ENCODE results near the gene TEX2. TPM values are rescaled to one million over a fixed set of nuclear protein-coding genes. Genes with fewer than 3 reads are reported as not detected.

TEX2 gene
- total RNA-seq, 2 experiments from 2014 or later: 15.2 to 15.8 TPM

DNA sequence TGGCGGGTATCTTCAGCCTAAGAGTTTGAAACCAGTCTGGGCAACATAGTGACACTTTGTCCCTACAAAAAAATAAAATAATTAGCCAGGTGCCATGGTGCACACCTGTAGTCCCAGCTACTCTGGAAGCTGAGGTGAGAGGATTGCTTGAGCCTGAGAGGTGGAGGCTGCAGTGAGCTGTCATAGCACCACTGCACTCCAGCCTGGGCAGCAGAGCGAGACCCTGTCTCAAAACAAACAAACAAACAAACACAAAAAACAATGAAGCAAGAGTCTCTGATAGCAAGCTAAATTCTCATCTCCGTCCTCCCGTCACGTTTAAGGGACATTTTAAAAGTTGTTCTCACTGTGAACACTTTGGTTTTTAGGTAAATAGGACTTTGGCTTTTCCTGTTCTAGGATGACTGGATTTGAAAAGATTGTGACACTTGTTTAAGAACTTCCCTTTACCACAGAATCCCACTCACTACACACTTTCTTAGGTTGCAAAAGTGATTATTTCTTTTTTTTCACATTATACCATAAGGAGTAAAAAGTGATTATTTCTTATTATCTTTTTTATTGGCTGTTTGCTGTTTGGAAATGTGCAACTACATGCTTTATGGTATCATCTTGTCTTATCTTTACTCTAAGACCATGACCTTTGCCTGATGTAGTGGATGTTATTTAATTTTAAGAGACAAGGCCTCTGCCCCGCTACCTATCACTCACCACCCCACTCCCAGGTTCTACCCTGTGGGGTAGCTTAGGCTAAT, 128.7 kb downstream of the TEX2 start:
- H3K9me3 Mint-ChIP-seq (ENCODE audit: low read depth): no peaks in the 10 kb centered on the region
- intact Hi-C loops (cut with DNase I, micrococcal nuclease): loop anchor here (5.0 kb wide), 2 partner anchors 52 to 148 kb away; no protein-coding TSS in a partner anchor
- no peak overlapping the region for H3K27ac Mint-ChIP-seq
- no peaks in the 10 kb centered on the region for H3K27me3 Mint-ChIP-seq
- ATAC-seq: no peak
- peaks cover 23% of the 10 kb centered on the region for H3K4me1 Mint-ChIP-seq
- no peak overlapping the region for H3K4me3 Mint-ChIP-seq
- no peak for DNase-seq
- no peaks in the 10 kb centered on the region for H3K36me3 Mint-ChIP-seq (ENCODE audit: low read depth)
- ChIA-PET POLR2A (interaction anchor here (0.6 to 1.1 kb wide), 8 partner anchors 11 to 287 kb away, joined by 3 to 11 read pairs (median 4); no protein-coding TSS in a partner anchor), CTCF (interaction anchor here (0.6 to 10.8 kb wide), 52 partner anchors 8 to 603 kb away, joined by 3 to 362 read pairs (median 6); partner anchors contain the start of genes CD79B, CSHL1, GH1 and ICAM2)

DNA sequence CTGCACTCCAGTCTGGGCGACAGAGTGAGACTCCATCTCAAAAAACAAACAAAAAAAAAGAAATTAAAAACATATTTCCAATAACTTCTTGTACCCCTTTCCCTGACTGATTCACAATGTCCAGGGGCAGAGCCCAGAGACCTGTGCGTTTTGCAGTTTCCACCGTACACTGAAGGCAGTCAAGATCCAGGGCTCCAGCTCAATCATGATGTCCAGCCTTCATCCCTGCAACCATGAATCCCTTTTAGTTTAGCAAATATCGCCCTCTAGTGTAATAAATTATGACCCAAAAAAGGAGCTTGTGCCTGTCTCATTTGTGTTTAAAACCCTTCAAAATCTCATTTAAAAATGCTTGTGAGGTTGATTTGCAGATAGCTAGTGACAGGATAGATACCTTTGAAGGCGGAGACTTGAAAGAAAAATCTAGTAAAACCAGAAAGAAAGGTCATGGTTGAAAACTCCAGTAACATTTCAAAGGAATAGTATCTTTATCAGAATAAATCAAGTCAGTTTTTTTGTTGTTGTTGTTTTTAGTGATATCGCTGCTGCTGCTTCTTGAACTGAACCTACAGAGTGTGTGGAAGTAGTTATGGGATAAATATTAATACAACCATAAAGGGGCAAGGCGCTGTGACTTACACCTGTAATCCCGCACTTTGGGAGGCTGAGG, 129.4 kb downstream of the TEX2 start:
- ChIA-PET CTCF (interaction anchor here (0.6 to 10.8 kb wide), 58 partner anchors 8 to 604 kb away, joined by 3 to 362 read pairs (median 6); partner anchors contain the start of genes CD79B, CSHL1, GH1 and ICAM2), POLR2A (interaction anchor here (0.6 to 1.1 kb wide), 9 partner anchors 12 to 287 kb away, joined by 3 to 11 read pairs (median 3); no protein-coding TSS in a partner anchor)
- Mint-ChIP-seq H3K27ac (no peak overlapping the region), H3K4me1 (peaks cover 26% of the 10 kb centered on the region), H3K9me3 (ENCODE audit: low read depth) (no peaks in the 10 kb centered on the region), H3K36me3 (ENCODE audit: low read depth) (peaks cover 4% of the 10 kb centered on the region), H3K27me3 (no peaks in the 10 kb centered on the region), H3K4me3 (no peak overlapping the region)
- intact Hi-C loops (cut with DNase I, micrococcal nuclease): loop anchor here (1.0 to 5.0 kb wide), 7 partner anchors 51 to 223 kb away; partner anchors contain the start of genes CSHL1 (in 1 of the 2) and GH1 (in 1 of the 2)
- peak; percentile 33 for DNase-seq
- ATAC-seq: no peak

DNA sequence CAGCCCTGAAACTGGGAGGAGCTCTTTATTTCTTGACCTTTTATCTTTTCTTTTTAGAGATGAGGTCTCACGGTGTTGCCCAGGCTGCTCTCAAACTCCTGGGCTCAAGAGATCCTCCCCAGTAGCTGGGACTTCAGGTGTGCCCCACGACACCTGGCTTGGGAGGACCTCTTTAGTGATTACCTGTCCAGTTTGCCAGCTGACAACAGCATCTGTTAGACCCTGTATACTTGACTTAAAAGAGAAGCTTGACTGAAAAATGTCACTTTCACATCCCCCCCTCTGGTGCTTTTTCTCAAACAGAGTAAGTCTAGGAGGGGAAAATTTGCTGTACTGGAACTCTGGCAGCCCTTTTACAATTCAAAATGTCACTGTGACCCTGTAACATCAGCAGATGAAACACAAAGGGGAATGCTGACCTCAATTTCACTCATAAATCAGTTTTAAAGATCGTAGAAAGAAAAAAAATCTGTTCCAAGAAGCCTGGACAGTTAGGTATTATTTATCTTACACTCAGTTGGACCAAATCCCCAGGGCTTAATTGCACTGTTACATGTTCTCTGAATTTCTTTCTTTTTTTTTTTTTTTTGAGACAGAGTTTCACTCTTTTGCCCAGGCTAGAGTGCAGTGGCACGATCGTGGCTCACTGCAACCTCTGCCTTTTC, 131.3 kb downstream of the TEX2 start:
- ChIA-PET CTCF (interaction anchor here (0.7 to 10.8 kb wide), 26 partner anchors 10 to 243 kb away, joined by 3 to 362 read pairs (median 10); partner anchors contain the start of gene ICAM2), POLR2A (interaction anchor here (1.2 to 4.0 kb wide), 6 partner anchors 13 to 111 kb away, joined by 4 to 24 read pairs (median 6); partner anchors contain the start of gene ICAM2)
- no peaks in the 10 kb centered on the region for H3K9me3 Mint-ChIP-seq (ENCODE audit: low read depth)

DNA sequence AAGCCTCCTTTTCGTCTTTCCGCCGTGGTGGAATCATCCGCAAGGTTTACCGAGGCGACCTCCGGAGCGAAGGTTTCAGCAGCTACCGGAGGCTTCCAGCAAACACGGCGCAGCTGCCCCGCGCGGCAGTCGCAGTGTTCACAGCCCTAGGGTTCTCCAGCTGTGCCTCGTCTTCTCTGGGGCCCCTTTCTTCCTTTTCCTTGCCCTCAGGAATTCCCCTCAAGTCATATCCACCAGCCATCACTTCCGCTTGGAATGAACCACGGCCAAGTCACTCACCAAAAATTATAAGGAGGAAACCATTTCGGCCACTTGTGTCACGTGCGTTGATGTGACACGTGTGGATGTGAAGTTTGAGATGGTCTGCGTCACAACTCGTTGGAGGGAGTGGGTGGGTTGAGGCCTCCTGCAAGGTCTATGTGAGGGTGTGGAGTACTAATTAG, 132.5 kb downstream of the TEX2 start:
- peak overlapping the region; percentile 72 for H3K4me3 Mint-ChIP-seq
- H3K27ac Mint-ChIP-seq: peak overlapping the region; percentile 96
- intact Hi-C loops (cut with DNase I, micrococcal nuclease): loop anchor here (1.0 to 5.0 kb wide), 16 partner anchors 9 to 508 kb away; partner anchors contain the start of genes ICAM2 (in 2 of the 2), TEX2 (in 2 of the 2), CCDC47 (in 1 of the 2) and CEP95 (in 1 of the 2)
- H3K4me1 Mint-ChIP-seq: peaks cover 49% of the 10 kb centered on the region
- DNase-seq (peak; percentile 83), ATAC-seq (peak; percentile 58)
- H3K27me3 Mint-ChIP-seq: no peaks in the 10 kb centered on the region
- no peaks in the 10 kb centered on the region for H3K9me3 Mint-ChIP-seq (ENCODE audit: low read depth)
- ChIA-PET POLR2A (interaction anchor here (0.8 to 4.0 kb wide), 9 partner anchors 9 to 375 kb away, joined by 3 to 24 read pairs (median 6); partner anchors contain the start of gene ICAM2), CTCF (interaction anchor here (0.6 to 10.8 kb wide), 19 partner anchors 9 to 1429 kb away, joined by 3 to 362 read pairs (median 4); partner anchors contain the start of genes CD79B and ICAM2)
- H3K36me3 Mint-ChIP-seq (ENCODE audit: low read depth): peaks cover 4% of the 10 kb centered on the region

More for the DNA sequence above, 131.3 kb downstream of the TEX2 start:
- Mint-ChIP-seq H3K36me3 (ENCODE audit: low read depth) (peaks cover 4% of the 10 kb centered on the region), H3K4me1 (peaks cover 37% of the 10 kb centered on the region), H3K27ac (peak overlapping the region; percentile 96), H3K4me3 (peak overlapping the region; percentile 72), H3K27me3 (no peaks in the 10 kb centered on the region)
- ATAC-seq (no peak), DNase-seq (no peak)
- intact Hi-C loops (cut with DNase I, micrococcal nuclease): loop anchor here (2.0 to 5.0 kb wide), 7 partner anchors 49 to 509 kb away; partner anchors contain the start of genes CSHL1 (in 1 of the 2), GH1 (in 1 of the 2), ICAM2 (in 1 of the 2) and MAP3K3 (in 1 of the 2)

DNA sequence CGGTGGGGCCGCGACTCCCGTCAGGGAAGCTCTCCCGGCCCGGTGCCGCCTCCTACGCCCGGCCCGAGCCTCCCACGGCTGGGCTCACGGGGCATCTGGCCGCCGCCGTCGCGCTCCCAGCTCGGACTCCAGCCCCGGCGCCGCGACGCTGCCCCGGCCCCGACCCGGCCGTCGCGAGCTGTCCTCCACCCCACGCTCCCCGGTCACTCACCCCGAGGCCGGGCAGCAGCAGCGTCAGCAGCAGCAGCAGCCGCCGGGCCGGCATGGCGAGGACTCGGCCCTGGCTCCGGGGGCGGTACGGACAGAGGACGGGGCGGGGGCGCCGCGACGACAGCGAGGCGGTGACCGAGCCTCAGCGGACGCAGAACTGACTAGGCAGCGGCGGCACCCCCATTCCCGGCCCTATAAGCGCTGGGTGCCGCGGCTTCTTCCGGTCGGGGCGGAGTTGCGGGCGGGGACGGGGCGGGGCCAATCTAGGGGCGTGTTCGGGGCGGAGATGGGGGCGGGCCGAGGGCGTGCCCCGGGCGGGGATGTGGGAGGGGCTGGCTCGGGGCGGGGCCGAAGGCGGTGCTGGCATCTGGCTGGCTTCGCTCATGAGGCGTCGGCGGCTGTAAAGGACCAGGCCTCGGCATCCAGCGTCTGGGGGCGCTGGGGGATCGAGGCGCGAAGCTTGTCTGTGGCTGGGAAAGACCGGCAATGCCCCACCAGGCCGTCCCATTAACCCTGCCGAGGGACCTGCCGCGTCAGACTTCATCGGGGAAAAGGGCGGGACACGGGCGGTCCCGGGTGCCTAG, 133.1 kb downstream of the TEX2 start, which contains the start of gene ERN1:
ERN1 (minus strand) TSS at position 380 of the 794 bp plus-strand sequence; CDS start at position 265, 115 bp downstream.
- intact Hi-C loops (cut with DNase I, micrococcal nuclease): loop anchor here (1.0 to 5.0 kb wide), 16 partner anchors 9 to 507 kb away; partner anchors contain the start of genes ICAM2 (in 2 of the 2), TEX2 (in 2 of the 2), CCDC47 (in 1 of the 2) and CEP95 (in 1 of the 2)
- ATAC-seq (peak; percentile 84), DNase-seq (peak; percentile 97)
- Mint-ChIP-seq H3K4me1 (peaks cover 54% of the 10 kb centered on the region), H3K27ac (peak within 1 kb of the TSS; percentile 96), H3K36me3 (ENCODE audit: low read depth) (peaks cover 7% of the 10 kb centered on the region), H3K4me3 (peak within 1 kb of the TSS; percentile 87), H3K27me3 (no peaks in the 10 kb centered on the region), H3K9me3 (ENCODE audit: low read depth) (no peaks in the 10 kb centered on the region)
- POLR2A ChIA-PET: interaction anchor here (0.6 to 4.0 kb wide), 9 partner anchors 9 to 375 kb away, joined by 3 to 24 read pairs (median 6); partner anchors contain the start of gene ICAM2
- CTCF ChIA-PET: interaction anchor here (0.6 to 10.8 kb wide), 15 partner anchors 9 to 1429 kb away, joined by 3 to 362 read pairs (median 4); partner anchors contain the start of genes CD79B and ICAM2

DNA sequence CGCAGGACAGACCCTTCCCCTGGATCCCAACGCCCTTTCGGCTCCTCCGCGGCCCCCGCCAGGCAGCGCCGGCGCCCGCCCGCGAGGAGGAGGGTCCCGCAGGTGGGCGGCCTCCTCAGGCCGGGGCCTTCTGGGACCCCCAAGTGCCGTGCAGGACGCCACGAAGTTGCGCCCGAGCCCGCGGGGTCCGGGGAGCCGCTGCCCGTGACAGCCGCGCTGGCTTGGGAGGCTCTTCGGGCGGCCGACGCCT, 133.6 kb downstream of the TEX2 start:
- peak overlapping the region; percentile 87 for H3K4me3 Mint-ChIP-seq
- no peak for DNase-seq

DNA sequence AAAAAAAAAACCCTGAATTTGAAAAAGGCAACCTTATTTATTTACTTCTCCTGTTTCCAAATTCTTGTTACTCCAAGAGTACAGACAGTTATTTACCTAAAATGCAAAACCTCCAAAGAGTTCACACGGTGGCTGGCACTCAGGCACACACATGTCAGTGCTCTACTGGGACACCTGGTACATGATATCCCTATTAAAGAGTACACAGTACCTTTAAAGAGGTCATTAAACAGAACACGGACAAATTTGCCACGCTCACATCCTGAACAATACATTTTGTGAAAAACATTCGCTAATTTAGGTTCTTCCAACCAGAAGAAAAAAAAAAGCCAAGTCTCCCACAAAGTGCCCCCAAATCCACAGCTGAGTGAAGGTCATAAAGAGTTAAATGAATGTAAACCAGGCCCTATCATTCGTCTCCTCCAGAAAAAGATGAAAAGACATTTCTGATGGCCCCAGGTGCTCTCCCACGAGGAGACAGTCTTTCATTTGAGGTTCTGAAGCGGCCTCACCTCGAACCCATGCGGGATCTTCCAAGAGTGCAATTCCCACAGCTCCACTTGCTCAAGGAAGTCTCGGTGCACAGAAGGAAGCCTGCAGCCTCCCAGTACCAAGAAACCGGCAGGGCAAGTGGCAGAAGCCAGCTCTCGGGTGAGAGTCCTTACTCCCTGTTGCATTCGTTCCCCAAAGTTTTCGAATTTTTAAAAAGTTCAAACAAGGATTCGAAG, 134.1 kb downstream of the TEX2 start:
- peaks cover 12% of the 10 kb centered on the region for H3K36me3 Mint-ChIP-seq (ENCODE audit: low read depth)
- peak overlapping the region; percentile 87 for H3K4me3 Mint-ChIP-seq
- POLR2A ChIA-PET: interaction anchor here (0.9 to 4.0 kb wide), 5 partner anchors 8 to 376 kb away, joined by 3 to 12 read pairs (median 6); partner anchors contain the start of gene ICAM2
- H3K4me1 Mint-ChIP-seq: peaks cover 61% of the 10 kb centered on the region
- intact Hi-C loops (cut with DNase I, micrococcal nuclease): no loop called here
- peak overlapping the region; percentile 93 for H3K27ac Mint-ChIP-seq
- CTCF ChIA-PET: interaction anchor here (0.5 to 10.8 kb wide), 10 partner anchors 8 to 284 kb away, joined by 3 to 362 read pairs (median 4); no protein-coding TSS in a partner anchor
- DNase-seq (no peak), ATAC-seq (no peak)
- no peaks in the 10 kb centered on the region for H3K9me3 Mint-ChIP-seq (ENCODE audit: low read depth)
- no peaks in the 10 kb centered on the region for H3K27me3 Mint-ChIP-seq

More for the DNA sequence above, 133.6 kb downstream of the TEX2 start:
- H3K27ac Mint-ChIP-seq: no peak overlapping the region
- CTCF ChIA-PET: interaction anchor here (0.7 to 10.8 kb wide), 8 partner anchors 8 to 111 kb away, joined by 3 to 362 read pairs (median 5); partner anchors contain the start of gene ICAM2
- POLR2A ChIA-PET: interaction anchor here (0.9 to 4.0 kb wide), 5 partner anchors 8 to 376 kb away, joined by 3 to 12 read pairs (median 6); partner anchors contain the start of gene ICAM2
- no peaks in the 10 kb centered on the region for H3K9me3 Mint-ChIP-seq (ENCODE audit: low read depth)
- peaks cover 59% of the 10 kb centered on the region for H3K4me1 Mint-ChIP-seq
- intact Hi-C loops (cut with DNase I, micrococcal nuclease): no loop called here
- H3K36me3 Mint-ChIP-seq (ENCODE audit: low read depth): peaks cover 9% of the 10 kb centered on the region
- ATAC-seq: no peak
- H3K27me3 Mint-ChIP-seq: no peaks in the 10 kb centered on the region

DNA sequence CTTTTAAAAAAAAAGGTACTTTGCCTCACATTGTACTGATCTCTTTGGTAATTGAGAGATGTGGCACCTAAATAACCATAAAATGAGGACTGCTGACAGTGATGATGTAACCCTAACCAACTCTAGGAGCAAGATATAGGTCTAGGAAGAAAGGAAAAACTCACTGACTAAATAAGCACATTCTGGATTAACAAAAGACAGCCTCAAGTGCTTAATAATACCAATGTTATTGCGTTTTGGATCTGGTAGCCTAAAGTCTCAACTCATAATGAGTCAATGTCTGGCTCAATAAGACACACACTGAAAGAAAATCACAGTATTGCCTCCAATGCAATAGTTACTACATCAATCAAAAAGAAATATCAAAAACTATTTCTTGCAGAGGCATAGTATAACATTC, 136.1 kb downstream of the TEX2 start:
- Mint-ChIP-seq H3K9me3 (ENCODE audit: low read depth) (no peaks in the 10 kb centered on the region), H3K27me3 (no peaks in the 10 kb centered on the region), H3K36me3 (ENCODE audit: low read depth) (peaks cover 17% of the 10 kb centered on the region), H3K4me1 (peaks cover 70% of the 10 kb centered on the region), H3K27ac (no peak overlapping the region), H3K4me3 (peak overlapping the region; percentile 41)
- POLR2A ChIA-PET: no interaction called here
- CTCF ChIA-PET: interaction anchor here (1.1 to 3.2 kb wide), 2 partner anchors 9 to 12 kb away, joined by 3 to 13 read pairs; no protein-coding TSS in a partner anchor
- no peak for DNase-seq
- no peak for ATAC-seq
- intact Hi-C loops (cut with DNase I, micrococcal nuclease): no loop called here

DNA sequence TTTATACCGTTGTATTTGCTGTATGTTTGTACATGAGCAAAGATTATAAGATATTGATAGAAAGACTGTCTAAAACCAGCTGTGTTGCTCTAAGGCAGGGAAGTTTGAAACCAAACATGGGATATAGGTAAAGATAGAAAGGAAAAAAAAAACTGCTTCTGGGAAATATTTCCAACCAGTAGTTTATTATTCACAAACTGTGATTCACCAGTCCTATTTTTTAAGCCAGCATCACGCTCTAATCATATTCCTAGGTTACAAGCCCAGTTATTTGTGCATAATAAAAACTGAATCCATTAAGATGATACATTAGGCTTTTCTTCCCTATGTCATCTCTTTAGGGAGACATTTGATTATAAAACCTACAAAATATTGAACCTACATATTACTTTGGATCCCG, 137.1 kb downstream of the TEX2 start:
- Mint-ChIP-seq H3K4me3 (no peak overlapping the region), H3K27ac (peak overlapping the region; percentile 42), H3K9me3 (ENCODE audit: low read depth) (no peaks in the 10 kb centered on the region), H3K4me1 (peaks cover 70% of the 10 kb centered on the region), H3K27me3 (no peaks in the 10 kb centered on the region), H3K36me3 (ENCODE audit: low read depth) (peaks cover 25% of the 10 kb centered on the region)
- CTCF ChIA-PET: interaction anchor here (0.6 to 3.2 kb wide), 5 partner anchors 11 to 369 kb away, joined by 3 to 13 read pairs (median 3); no protein-coding TSS in a partner anchor
- DNase-seq (no peak), ATAC-seq (no peak)
- POLR2A ChIA-PET: interaction anchor here (0.8 to 2.0 kb wide), 2 partner anchors 20 to 64 kb away, joined by 5 read pairs; no protein-coding TSS in a partner anchor
- intact Hi-C loops (cut with DNase I, micrococcal nuclease): loop anchor here in 1 of 2 experiments (1.0 kb wide), 1 partner anchor 10 kb away; no protein-coding TSS in a partner anchor

Measured in activated CD4-positive, alpha-beta T cell treated with anti-CD3 and anti-CD28 coated beads for 36 hours (primary cell).